Bone marrow (tissue), 2 donors: ENCODE measurements around the gene RBM33.

Source experiments
- DNase-seq, 2 donors: peaks; one replicate each; lab custom pipeline; 2025; lab: John Stamatoyannopoulos, UW

Gene RBM33

DNA sequence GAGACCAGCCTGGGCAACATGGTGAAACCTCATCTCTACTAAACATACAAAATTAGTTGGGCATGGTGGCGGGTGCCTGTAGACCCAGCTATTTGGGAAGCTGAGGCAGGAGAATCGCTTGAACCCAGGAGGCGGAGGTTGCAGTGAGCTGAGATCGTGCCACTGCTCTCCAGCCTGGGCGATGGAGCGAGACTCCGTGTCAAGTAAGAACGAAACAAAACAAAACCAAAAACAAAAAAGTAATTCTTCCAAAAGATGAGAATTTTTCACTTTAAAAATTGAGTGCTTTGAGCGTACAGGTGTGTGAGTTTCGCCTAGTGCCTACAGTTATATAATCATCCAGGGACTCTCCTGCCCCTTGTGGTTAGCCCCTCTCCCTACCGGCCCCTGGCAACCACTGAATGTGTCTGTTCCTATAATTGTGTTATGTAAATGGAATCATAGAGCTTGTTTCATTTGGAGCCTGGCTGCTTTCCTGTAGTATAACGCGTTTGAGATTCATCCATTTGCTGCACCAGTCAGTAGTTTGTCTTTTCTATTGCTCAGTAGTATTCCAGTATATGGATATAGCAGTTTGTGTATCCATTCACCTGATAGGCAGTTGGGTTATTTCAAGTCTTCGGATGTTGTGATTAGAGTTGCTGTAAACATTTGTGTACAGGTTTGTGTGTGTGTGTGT is 80.0 kb downstream of the RBM33 start:
- no peak for DNase-seq

DNA sequence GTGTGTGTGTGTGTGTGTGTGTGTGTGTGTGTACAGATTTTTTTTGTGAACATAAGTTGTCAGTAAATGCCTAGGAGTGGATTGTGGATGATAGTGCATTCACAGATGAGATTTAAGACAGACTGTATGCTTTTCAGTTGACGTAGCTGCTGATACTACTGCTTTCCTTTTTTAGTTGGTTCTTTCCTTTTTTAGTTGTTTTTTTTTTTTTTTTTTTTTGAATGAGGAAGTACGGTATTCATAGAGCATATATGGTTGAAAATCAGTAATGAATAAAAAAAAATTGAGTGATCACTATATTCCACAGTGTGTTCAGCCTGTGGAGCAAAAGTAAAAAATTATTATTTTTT is 80.5 kb downstream of the RBM33 start:
- DNase-seq, result peak in 1 of 2 donors; percentile 36

DNA sequence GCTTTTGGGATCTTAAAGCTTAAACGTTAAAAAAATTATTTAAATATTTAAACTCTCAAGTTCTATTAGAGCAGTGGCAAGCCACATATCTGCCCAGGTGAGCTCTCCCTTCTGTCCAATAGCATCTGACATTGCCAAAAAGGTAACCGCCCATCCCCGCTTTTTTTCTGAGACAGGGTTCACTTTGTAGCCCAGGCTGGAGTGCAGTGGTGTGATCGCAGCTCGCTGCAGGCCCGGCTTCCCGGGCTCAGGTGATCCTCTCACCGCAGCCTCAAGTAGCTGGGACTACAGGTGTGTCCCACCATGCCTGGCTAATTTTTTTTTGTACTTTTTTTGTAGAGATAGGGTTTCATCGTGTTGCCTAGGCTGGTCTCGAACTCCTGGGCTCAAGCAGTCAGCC is 83.2 kb downstream of the RBM33 start:
- no peak for DNase-seq

DNA sequence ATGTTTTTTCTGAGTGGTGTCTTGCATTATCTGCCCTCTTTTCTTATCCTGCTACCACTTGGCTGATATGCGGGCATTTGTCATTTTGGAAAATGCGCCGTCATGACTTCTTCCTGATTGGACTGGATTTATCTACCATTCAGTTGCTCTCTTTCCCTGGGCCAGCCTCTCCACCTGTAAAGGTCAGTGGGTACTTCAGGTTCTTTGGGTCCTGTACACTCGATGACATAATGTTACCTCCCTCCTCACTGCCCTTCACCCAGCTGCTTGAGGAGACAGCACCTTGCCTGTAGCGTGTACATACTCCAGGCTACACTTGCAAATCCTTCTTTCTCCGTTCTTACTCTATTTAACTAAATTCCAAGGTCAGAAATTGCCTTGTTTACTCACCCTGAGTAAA is 83.7 kb downstream of the RBM33 start:
- DNase-seq, result no peak

DNA sequence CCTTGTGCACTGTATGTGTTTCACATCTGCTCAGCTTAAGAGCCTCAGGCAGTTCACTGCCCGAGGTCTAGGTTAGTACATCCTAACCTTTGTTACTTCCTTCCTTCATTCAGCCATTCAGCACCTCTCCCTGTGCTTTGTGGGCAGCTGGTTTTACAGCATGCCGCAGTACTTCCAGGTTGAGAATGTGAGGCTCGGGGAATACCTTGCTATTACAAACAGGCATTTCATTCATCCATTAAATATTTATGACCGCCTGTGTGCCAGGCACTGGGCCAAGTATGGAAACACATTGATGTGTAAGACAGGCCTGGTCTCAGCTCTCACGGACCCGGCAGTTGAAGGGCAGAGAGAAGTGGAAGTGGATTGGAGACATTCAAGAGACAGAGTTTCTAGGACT is 85.4 kb downstream of the RBM33 start:
- no peak for DNase-seq

DNA sequence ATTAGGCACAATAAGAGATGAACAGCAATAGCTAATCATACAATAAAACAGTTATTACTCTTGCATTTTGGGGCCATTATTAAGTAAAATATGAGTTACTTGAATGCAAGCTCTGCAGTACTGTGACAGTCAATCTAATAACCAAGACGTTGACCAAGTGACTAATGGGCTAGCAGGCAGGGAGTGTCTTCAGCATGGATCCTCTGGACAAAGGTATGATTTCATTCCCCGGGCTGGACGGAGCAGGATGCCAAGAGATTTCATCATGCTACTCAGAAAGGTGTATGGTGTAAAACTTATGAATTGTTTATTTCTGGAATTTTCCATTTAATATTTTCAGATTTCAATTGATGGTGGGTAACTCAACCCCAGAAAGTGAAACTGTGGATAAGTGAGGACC is 86.9 kb downstream of the RBM33 start:
- DNase-seq, result no peak

DNA sequence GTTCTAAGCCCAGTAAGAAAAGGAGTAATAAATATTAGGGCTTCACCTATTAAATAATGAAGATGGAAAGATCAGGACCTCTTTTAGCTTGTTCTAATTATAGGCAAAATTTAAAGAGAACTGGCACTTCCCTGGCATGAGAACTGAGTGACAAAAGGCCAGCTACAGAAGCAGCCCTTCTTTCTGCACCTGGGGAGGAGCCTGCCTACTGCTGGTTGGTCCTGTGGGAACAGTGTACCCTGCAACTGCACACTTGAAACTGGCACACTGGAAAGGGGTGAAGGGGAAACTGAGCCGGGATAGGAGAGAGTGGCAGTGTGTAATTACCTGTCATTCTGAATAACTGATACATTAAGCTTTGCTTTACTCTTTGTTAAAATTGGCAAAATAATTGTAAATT is 87.4 kb downstream of the RBM33 start:
- no peak for DNase-seq

DNA sequence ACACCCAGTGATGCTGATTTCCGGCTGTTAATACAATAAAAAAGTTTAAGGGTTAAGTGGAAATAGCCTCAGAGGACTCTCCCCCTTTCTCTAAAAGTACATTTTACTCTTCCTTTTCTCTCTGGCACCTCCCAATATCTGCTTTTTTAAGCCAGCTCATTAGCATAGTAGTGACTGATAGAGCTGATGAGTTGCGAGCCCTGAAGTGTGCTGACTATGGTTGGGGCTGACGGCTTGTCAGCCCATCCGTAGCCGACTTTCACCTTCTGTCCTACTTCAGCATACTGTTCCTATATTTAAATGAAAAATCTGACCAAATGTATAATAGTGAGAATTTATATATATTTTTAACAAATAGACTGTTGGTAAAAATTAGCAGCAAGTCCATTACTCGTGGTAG is 87.8 kb downstream of the RBM33 start:
- no peak for DNase-seq

DNA sequence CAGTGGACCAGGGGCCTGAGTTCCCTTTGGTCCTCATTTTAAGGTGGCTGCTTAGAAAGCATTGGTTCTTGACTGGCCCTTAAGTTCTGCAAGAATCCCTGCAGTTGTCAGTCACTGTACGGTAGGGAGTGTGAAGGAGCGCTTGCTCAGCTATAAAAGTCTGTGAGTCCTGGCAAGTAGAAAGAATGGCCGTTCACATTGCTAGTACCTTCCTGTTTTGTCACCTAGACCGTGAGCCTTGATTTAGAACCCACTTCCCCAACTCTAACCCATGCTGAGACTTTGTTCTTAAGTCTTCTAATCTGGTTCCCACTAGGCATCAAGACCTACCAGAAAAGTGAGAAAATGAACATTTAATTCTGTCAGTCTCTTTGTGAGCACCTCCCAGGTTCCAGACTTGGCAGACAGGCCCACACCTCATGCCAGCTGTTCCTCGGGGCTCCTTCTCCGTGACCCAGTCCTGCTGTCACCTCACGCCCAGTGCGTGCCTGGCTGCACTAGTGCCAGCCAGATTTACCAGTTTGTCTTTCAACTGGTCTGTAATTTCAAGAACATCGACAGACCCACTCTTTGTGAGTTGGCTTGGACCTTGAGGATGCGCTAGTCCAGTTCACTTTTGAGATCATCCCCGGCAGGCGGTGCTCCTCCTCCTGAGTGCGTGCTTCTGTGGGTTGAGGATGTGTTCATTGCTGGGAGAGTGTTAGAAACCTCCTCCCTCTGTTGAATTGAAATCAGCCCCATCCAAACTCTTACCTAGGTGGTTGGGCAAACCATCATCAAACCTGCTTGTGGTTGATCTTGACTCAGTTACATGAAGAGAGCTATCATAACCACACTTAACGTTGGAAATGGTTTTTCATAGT is 89.4 kb downstream of the RBM33 start:
- no peak for DNase-seq

DNA sequence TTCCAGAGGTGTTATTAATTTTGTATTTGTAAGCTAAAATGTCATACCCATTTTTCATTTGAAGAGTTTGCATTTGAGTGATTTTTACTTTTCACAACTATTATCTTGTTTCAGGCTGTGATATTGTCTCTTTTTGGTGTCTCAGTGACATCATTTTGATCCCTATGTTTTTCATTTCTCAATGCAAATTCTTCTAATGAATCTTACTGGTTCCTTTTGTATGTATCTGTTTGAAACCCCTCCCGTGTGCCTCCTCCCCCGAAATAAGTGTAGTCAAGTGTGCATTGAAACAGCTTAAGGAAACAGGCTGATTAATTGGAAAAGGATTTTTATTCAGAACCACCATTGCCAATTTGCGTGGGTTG is 90.0 kb downstream of the RBM33 start:
- DNase-seq, result no peak

DNA sequence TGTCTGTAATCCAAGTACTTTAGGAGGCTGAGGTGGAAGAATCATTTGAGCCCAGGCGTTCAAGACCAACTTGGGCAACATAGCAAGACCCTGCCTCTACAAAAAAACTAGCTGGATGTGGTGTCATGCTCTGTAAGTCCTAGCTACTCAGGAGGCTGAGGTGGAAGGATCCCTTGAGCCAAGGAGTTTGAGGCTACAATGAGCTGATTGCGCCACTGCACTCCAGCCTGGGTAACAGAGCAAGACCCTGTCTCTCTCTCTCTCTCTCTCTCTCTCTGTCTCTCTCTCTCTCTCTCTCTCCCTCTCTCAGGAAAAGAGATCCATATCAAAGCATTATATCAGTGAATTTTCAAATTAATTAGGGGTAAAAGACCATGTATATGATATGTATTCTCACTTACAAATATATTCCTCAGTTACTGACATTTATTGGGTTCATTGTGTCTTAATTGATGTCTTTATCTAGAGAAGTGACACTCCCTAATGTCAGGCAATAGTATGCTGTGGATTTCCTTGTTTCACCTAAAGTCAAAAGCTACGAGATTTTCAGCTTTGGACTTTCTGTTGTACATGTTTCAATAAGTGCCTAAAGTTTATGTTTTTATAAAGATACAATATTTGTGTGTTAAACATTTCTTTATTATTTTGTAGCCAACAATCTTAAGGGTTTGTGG is 91.1 kb downstream of the RBM33 start:
- DNase-seq, result no peak

DNA sequence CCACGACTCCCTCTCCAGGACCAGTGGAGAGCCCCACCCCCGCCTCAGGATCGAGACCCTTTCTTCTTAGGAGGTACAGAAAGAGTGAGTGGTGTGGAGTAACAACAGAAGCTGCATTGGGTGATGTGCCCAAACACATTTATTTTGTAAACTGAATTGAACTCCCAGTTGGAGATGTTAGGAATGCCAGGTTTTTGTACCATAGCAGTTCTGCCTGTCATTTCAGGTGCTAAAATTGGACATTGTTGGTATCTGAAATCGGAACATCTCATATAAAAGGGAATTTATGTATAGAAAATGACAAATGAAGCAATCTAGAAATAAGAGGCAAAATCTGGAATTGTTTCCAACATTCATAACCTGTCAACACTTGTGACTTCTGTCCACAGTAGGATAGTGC is 93.1 kb downstream of the RBM33 start:
- DNase-seq, result no peak

DNA sequence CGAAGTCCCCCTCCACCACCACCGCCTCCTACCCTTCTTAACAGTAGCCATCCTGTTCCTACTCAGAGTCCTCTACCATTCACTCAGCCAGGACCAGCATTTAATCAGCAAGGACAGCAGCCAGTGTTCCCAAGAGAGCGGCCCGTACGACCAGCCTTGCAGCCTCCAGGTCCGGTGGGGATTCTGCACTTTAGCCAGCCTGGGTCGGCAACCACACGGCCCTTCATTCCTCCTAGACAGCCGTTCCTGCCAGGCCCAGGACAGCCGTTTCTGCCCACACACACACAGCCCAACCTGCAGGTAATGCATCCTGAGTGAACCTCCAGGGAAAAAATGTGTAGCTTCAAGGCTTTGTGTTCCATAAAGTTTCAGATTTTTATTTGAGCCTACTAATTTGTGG is 93.6 kb downstream of the RBM33 start:
- DNase-seq, result no peak

DNA sequence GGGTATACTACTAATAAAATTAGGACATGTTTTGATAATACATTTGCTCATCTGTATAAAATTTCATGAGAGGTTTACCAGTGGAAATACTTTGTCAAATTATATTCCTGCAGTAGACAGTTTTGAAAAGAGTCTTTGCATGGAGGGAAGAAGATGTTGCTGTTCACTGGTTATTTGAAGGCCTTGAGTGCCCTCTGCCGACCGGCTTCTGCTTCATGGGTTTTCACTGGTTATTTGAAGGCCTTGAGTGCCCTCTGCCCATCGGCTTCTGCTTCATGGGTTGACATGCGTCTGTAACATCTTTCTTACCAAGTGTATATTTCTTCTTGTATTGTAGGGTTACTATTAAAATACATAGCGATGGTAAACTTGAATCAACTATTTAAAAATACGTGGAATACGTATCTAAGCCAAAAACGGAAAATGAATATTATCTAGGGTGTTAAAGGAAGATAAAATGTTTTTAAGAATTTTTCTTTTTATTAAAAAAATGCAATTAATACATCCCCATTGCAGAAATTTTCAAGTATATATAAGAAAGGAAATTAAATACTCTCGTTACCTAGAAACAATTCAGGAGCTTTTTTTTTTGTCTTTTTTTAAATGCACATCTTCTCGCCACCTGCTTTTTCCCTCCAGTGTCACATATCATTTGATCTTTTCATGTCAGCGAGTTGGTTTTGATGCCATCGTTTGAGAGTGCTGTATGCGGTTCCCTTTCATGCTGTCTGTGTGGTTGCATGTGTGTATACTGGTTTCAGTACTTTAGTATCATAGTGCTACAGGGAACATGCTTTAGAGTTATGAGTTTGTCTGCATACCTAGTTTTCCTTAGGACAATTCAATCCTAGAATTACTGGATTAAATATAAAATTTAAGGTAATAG is 94.4 kb downstream of the RBM33 start:
- DNase-seq, result peak in 1 of 2 donors; percentile 13

DNA sequence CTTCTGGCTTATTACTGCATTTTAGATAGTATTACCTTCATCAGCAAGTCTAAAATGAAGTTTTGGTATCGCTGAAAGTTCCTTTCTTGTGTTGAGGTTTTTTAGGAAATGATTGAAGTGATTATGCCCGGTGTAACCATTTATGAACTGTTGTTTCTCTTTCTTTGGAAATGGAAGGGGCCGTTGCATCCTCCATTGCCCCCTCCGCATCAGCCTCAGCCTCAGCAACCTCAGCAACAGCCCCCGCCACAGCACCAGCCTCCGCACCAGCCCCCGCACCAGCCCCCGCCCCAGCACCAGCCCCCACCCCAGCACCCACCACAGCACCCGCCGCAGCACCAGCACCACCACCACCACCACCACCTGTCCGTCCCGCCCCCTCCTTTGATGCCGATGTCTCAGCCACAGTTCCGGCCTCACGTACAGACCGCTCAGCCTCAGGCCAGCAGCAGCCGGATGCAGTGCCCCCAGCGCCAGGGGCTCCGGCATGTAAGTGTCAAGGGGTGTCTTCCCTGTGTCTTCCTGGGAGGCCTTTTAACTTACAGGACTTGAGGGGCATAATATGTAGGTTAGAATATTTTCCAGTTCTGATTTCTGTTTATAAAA is 95.2 kb downstream of the RBM33 start:
- no peak for DNase-seq

DNA sequence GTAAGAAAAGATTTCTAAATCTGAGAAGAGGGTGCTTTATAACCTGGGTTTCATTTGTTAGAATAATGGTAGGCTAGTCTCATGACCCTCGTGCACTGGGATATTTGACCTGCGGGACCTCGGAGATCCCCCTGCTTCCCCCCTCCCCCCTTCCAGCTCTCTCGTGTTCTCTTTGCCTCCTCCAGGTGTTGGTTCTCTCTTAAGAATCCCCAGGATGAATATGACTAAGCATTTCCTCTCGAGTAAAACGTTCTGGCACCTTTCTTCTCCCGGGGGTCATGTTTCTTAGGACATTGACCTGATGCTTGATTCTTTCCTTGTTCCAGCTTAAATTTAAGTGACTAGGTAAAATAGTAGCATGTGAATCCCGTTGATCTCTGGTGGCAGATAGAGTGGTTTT is 96.6 kb downstream of the RBM33 start:
- DNase-seq, result no peak

DNA sequence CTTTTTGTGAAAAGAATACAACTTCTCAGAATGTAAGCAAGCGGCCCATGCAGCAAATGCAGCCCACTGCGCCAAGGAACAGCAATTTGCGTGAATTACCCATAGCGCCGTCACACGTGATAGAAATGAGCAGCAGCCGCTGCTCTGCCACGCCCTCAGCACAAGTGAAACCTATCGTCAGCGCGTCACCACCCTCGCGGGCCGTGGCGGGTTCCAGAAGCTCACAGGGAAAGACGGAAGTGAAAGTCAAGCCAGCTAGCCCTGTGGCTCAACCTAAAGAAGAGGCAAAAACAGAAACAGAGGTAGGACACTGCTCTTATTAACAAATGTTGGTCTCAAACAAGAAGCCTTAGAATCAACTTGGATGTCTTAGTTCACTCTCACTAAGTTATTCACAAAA is 97.3 kb downstream of the RBM33 start:
- DNase-seq, result no peak

DNA sequence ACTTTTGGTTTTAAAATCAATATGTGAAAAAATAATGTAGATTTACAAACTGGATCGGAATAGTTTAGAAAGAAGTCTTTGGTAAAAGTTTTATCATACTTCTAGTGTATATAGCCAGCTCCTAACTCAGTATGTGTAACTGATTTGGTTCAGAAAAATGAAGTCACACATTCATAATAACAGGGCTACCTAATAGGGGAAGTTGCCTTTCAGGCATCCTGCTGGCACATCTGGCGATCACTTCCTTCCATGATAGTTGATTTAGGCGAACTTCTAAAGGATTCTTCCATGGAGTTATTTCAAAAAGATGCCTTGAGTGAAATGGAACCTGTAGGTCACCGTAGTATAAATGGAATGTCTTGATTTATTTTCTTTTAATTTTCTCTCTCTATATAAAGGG is 98.7 kb downstream of the RBM33 start:
- peak in 1 of 2 donors; percentile 48 for DNase-seq

DNA sequence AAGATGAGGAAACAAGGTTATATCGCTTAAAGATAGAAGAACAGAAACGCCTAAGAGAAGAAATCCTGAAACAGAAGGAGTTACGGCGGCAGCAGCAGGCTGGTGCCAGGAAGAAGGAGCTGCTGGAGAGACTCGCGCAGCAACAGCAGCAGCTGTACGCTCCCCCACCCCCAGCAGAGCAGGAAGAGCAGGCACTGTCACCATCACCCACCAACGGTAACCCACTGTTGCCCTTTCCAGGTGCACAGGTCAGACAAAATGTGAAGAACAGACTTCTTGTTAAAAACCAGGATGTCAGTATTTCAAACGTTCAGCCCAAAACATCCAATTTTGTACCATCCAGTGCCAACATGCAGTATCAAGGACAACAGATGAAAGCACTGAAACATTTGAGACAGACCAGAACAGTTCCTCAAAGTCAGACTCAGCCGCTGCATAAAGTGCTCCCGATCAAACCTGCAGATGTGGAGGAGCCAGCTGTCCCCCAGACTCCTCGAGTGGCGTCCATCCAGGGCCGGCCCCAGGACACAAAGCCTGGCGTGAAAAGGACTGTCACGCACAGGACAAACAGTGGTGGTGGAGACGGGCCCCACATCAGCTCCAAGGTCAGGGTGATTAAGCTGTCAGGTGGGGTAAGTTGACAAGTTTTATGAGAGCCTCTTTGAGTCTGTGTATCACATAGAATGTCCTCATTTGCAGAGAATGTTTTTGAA is 100.7 kb downstream of the RBM33 start:
- DNase-seq, result no peak

DNA sequence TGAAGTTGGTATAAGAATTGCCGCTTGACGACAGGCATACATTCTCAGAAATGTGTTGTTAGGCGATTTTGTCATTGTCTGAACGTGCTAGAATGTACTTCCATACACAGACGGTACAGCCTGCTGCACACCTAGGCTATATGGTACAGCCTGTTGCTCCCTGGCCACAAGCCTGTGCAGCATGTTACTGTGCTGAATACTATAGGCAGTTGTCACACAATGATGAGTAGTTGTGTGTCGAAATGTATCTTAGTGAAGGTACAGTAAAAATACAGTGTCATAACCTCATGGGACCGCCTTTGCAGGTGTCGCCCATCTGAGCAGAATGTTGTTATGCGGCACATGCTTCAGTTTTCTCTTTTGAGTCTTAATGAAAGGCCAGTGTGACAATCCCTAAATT is 101.3 kb downstream of the RBM33 start:
- no peak for DNase-seq

DNA sequence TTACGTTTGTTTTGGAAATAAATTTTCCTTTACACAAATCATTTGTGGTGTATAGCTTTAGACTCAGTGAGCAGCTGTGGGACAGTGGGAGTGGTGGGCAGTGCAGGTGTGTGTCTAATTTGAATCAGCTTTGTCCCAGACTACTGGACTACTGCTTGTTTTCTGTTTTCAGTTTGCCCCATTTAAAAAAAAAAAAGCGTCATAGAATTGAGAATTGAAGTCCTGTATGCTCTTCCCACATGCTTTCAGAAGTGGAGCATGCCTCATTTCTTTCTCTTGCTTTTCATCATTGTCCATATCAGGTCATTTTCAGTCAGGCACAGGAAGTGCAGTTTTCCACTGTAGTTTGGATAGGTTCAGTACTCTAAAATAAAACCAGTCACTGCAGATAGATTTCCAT is 101.7 kb downstream of the RBM33 start:
- DNase-seq, result no peak
